Gastroesophageal sphincter (tissue), 4 donors: ENCODE results near the gene ORC3. TPM values are rescaled to one million over a fixed set of nuclear protein-coding genes. Genes with fewer than 3 reads are reported as not detected.

Source experiments
- ATAC-seq: fragments of 150-250 bp; one replicate; pipeline ENCODE4 v1.9.1; 2016; ENCODE audit warnings: mild to moderate bottlenecking, moderate library complexity
- H3K27ac ChIP-seq, 4 donors: fragments of 200-600 bp; sonication (generic) in 3 of 4; 1 replicate in 3 of 4; 2 replicates in 1 of 4; pipeline ENCODE4 v1.5.1; 2016 to 2019
- H3K27me3 ChIP-seq: fragments of 200-600 bp; sonication (generic); one replicate; pipeline ENCODE4 v1.5.1; 2019
- H3K36me3 ChIP-seq, 2 donors: fragments of 200-600 bp; sonication (generic); one replicate each; pipeline ENCODE4 v1.5.1; 2019; ENCODE audit warnings: control low read depth in 1 of 2
- H3K4me1 ChIP-seq, 3 donors: fragments of 200-600 bp; sonication (generic); 1 replicate in 2 of 3; 2 replicates in 1 of 3; pipeline ENCODE4 v1.5.1; 2016 to 2019; ENCODE audit warnings: control low read depth in 2 of 3
- H3K4me3 ChIP-seq, 2 donors: fragments of 200-600 bp; sonication (generic); one replicate each; pipeline ENCODE4 v1.5.1; 2019; ENCODE audit warnings: mild to moderate bottlenecking in 1 of 2, moderate library complexity in 1 of 2
- H3K9me3 ChIP-seq, 3 donors: fragments of 200-600 bp; sonication (generic); one replicate each; pipeline ENCODE4 v1.5.1; 2017 to 2019; ENCODE audit warnings: control low read depth in 2 of 3
- EP300 ChIP-seq: sonication (generic); formaldehyde crosslinking; IDR thresholded peaks from one replicate; pipeline ENCODE4 v1.6.1; 2017; ENCODE audit warnings: antibody characterized with exemption, mild to moderate bottlenecking
- POLR2A ChIP-seq, 2 donors: fragments of 450-650 bp; IDR thresholded peaks; one replicate each; pipeline ENCODE4 v1.6.1; 2017; ENCODE audit warnings: antibody characterized with exemption in 2 of 2, mild to moderate bottlenecking in 2 of 2, moderate library complexity in 1 of 2
- POLR2AphosphoS5 ChIP-seq: sonication (generic); formaldehyde crosslinking; IDR thresholded peaks from one replicate; pipeline ENCODE4 v1.6.1; 2017; ENCODE audit warnings: antibody characterized with exemption
- WGBS, 2 donors: methylation state at CpG; one replicate each; pipeline ENCODE4 v1.1.5; 2018; ENCODE audit warnings: low coverage in 1 of 2; 5-methylcytosine and 5-hydroxymethylcytosine counted together
- total RNA-seq, 4 donors: library from RNA; depleted of rRNA; stranded (reverse); fragments of >200 nt; gene quantifications; one replicate each; pipeline ENCODE4 v1.1.0, GENCODE V29; 2016
- TF ChIP-seq, protein P1 (sequence below), 4 experiments: fragments of 200-600 bp in 2 of 4; fragments of 450-650 bp in 2 of 4; sonication (generic) in 1 of 4; IDR thresholded peaks; one replicate each; pipeline ENCODE4 v1.5.1; 2017 to 2019; ENCODE audit warnings: antibody characterized with exemption in 4 of 4, mild to moderate bottlenecking in 2 of 4, moderate library complexity in 2 of 4

ORC3 gene
- total RNA-seq, 4 donors from 2014 or later, result 11.3 to 24.3 (median 14.1) TPM

DNA sequence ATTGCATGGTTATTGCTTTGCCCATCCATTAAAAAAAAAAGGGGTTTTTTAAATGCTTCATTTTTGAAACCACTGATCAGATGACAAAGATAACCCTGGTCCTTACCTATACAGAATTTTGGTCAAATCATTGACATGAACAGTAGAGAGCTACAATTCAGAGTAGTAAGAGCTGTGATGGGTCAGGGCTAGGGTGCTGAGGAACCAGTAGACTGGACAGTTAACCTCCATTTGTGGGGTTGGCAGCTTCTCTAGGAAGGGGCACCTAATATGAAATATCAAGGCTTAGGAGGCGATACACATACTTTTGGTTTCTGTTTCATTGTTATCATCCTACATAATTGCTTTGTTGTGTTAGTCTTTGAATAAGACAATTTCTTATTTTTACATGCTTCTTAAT is 55.1 kb downstream of the ORC3 start:
- 50 to 63% methylated on average over 1 of the region's 1 CpG for WGBS, 2 donors
- no peaks in the 10 kb centered on the region for H3K27me3 ChIP-seq
- H3K9me3 ChIP-seq, result no peaks in the 10 kb centered on the region
- peaks cover 0 to 39% of the 10 kb centered on the region in 2 donors for H3K36me3 ChIP-seq
- no peak overlapping the region for H3K27ac ChIP-seq
- no peaks in the 10 kb centered on the region for H3K4me1 ChIP-seq
- no peak for ATAC-seq
- TF ChIP-seq EP300 (no peak), POLR2AphosphoS5 (no peak), POLR2A (IDR thresholded peaks at IDR 0.05) (no peak)
- TF ChIP-seq, protein P1, sequence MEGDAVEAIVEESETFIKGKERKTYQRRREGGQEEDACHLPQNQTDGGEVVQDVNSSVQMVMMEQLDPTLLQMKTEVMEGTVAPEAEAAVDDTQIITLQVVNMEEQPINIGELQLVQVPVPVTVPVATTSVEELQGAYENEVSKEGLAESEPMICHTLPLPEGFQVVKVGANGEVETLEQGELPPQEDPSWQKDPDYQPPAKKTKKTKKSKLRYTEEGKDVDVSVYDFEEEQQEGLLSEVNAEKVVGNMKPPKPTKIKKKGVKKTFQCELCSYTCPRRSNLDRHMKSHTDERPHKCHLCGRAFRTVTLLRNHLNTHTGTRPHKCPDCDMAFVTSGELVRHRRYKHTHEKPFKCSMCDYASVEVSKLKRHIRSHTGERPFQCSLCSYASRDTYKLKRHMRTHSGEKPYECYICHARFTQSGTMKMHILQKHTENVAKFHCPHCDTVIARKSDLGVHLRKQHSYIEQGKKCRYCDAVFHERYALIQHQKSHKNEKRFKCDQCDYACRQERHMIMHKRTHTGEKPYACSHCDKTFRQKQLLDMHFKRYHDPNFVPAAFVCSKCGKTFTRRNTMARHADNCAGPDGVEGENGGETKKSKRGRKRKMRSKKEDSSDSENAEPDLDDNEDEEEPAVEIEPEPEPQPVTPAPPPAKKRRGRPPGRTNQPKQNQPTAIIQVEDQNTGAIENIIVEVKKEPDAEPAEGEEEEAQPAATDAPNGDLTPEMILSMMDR (IDR thresholded peaks at IDR 0.05), result no peak
- H3K4me3 ChIP-seq, result no peak overlapping the region

DNA sequence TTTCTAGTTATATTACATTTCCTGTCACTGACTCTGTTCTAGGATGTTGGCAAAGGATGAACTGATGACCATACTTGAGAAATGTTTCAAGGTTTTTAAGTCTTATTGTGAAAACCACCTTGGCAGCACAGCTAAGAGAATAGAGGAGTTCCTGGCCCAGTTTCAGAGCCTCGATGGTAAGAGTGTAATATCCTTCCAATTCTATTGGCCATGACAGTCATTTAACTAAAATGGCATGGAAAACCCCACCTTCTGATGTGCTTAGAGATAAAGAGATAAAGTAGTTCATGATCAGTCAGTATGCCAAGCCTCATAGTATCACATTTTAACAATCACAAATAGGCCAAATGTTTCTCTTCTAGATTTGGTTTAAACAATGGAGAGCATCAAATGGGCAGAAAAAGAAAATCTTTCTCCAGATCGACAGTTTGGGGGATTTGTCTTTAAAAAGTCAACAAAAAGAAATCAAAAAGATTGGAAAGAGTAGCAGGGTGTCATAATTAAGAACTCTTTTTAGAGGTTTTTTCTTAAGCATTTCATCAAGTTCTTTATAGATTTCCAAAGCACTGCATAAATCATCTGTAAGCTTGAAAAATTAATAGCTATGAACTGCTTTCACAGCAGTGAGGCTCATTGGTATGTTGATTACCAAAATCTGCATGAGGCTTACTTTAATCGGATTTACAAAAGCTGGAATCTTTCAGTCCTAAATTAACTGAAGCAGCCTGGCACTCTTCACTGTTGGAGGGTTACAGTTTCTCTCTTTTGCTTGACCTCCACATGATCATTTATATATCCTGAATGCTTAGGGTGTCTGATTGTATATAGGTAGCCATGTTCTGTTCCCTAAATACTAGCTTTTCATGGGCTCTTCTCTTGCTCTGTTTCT is 63.4 kb downstream of the ORC3 start:
- Histone ChIP-seq H3K9me3 (no peaks in the 10 kb centered on the region), H3K27ac (no peak overlapping the region), H3K4me3 (no peak overlapping the region), H3K36me3 (peaks cover 0 to 26% of the 10 kb centered on the region in 2 donors), H3K4me1 (no peaks in the 10 kb centered on the region), H3K27me3 (no peaks in the 10 kb centered on the region)
- 38 to 60% methylated on average over 3 of the region's 3 CpGs for WGBS, 2 donors
- TF ChIP-seq EP300 (no peak), POLR2AphosphoS5 (no peak)
- ATAC-seq, result no peak

DNA sequence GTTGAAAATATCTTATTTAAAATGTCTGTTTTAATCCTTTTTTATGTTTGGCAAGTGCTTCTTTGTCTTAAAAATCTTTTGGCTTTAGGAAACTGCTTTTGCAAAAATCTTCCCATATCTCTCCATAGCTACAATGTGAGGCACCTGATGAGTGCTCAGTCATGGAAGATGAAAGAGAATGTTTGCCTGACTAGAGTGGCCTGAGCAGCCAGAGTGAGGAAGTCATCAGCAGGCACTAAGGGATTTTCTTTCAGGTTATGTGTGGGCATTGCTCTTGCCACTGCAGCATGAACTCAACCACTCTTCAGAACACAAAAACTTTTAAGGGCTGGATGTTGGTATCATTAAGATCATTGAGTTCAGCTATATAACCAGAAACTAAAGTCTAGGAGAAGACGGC is 64.2 kb downstream of the ORC3 start:
- WGBS, 2 donors, result 75 to 100% methylated on average over 1 of the region's 1 CpG
- Histone ChIP-seq H3K9me3 (no peaks in the 10 kb centered on the region), H3K4me1 (peaks cover 0 to 6% (median 0%) of the 10 kb centered on the region in 3 donors), H3K27me3 (no peaks in the 10 kb centered on the region), H3K4me3 (no peak overlapping the region), H3K27ac (no peak overlapping the region), H3K36me3 (peaks cover 0 to 20% of the 10 kb centered on the region in 2 donors)
- TF ChIP-seq POLR2A (IDR thresholded peaks at IDR 0.05) (no peak), EP300 (no peak), POLR2AphosphoS5 (no peak)
- TF ChIP-seq, protein P1 (IDR thresholded peaks at IDR 0.05), result no peak
- ATAC-seq, result no peak

DNA sequence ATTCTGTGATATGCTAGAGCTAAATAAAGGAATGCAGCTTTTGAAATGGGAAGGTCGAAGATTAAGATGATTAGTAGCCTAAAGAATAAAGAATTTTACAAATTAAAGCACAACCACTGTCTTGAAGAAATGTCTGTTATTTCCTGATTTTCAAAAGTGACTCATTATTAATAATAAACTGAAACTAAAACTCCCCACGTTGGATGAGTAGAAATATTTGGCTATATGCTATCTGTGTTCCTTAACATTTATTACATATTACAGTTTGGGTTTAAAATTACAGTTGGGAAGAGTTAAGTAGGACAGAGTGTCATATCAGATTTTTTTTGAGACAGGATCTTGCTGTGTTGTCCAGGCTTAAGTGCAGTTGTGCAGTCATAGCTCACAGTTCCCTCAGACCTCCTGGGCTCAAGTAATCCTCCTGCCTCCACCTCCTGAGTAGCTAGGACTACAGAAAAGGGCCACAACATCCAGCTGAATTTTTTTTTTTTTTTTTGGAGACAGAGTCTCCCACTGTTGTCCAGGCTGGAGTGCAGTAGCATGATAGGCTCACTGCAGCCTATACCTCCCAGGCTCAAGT is 65.0 kb downstream of the ORC3 start:
- 48 to 63% methylated on average over 2 of the region's 2 CpGs for WGBS, 2 donors
- no peak for ATAC-seq
- Histone ChIP-seq H3K27me3 (no peaks in the 10 kb centered on the region), H3K4me3 (no peak overlapping the region), H3K27ac (no peak overlapping the region), H3K4me1 (peaks cover 0 to 14% (median 0%) of the 10 kb centered on the region in 3 donors), H3K36me3 (peaks cover 0 to 16% of the 10 kb centered on the region in 2 donors), H3K9me3 (no peaks in the 10 kb centered on the region)
- TF ChIP-seq POLR2A (IDR thresholded peaks at IDR 0.05), result no peak
- TF ChIP-seq, protein P1 (IDR thresholded peaks at IDR 0.05), result no peak
- TF ChIP-seq EP300, result no peak
- no peak for TF ChIP-seq POLR2AphosphoS5

DNA sequence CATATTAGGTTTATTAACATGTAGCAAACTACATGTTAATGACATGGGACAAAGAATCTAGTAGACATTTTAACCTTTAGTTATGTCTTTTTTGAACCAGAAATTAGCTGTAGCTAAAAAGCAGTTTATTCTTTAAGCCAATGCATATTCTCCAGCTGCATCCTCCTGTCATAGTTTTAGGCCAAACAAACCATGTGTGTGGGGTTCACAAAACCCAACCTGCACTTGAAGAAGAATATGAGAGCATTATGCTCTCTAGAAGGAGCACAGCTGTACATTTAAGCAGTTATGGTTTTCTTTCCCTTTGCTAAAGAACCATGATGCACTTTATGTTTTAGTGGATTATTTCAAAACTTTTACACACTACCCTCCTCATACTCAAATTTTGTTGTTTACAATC is 65.9 kb downstream of the ORC3 start:
- Histone ChIP-seq H3K4me3 (no peak overlapping the region), H3K9me3 (no peaks in the 10 kb centered on the region), H3K4me1 (peaks cover 0 to 23% (median 2%) of the 10 kb centered on the region in 3 donors), H3K36me3 (peaks cover 0 to 13% of the 10 kb centered on the region in 2 donors), H3K27me3 (no peaks in the 10 kb centered on the region), H3K27ac (no peak overlapping the region)
- TF ChIP-seq POLR2AphosphoS5 (no peak), EP300 (no peak), POLR2A (IDR thresholded peaks at IDR 0.05) (no peak)
- TF ChIP-seq, protein P1 (IDR thresholded peaks at IDR 0.05), result no peak
- no peak for ATAC-seq
